DOHH2 (cell line): ENCODE results near the gene FKBP1B.

Source experiments
- CTCF ChIP-seq: fragments of 200-600 bp; sonication (generic); IDR thresholded peaks from one replicate; pipeline ENCODE4 v1.5.1; 2014; ENCODE audit warnings: antibody characterized with exemption, mild to moderate bottlenecking, low read depth, low read length; ENCODE audit not compliant: poor library complexity, severe bottlenecking
- EZH2phosphoT487 ChIP-seq: fragments of 200-600 bp; sonication (generic); IDR thresholded peaks from 2 replicates; pipeline ENCODE4 v1.6.1; 2017; ENCODE audit warnings: borderline replicate concordance, mild to moderate bottlenecking, antibody characterized with exemption, low read length, moderate library complexity, mixed read lengths

DNA sequence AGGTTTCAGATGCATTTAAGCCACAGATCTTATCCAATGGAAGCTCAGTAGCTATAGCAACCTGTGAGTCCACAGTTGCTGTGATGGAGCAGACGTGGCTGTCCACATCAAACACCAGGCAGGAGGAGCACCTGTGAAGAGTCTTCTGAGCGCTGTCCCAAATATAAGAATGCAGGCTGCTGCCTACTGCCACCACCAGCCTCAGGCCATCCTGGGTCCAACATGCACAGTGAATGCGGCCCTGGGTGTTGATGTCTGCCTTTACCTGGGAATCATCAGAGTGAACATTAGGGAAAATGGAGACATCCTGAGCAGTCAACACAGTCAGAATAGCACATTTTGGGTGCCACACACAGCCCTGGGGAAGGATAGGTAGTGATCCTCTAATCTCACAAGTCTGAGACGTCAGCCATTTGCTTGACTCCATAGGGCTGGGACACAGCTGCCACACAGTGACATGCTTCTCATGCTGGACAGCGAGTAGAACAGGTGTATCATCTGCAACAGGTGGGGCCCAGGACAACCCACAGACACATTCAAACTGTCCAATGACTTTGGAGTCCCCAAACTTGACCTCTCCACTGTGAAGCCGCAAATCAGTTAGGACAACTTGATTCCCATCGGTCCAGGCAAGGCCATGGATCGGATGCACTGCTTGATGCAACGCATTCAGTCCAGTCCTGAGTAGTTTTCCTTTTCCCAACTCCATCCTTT is 10.6 kb upstream of the FKBP1B start:
- TF ChIP-seq CTCF (no peak), EZH2phosphoT487 (no peak)
